C4-2B (cell line): ENCODE results near the gene LCN10.

Experiments used
- ZFX ChIP-seq: fragments of 450-650 bp; IDR thresholded peaks from 2 replicates; pipeline ENCODE4 v1.6.1; 2017
- TF ChIP-seq, protein P1 (sequence below): fragments of 450-650 bp; conservative IDR thresholded peaks from 2 replicates; pipeline ENCODE4 v1.5.1; 2017; ENCODE audit warnings: mild to moderate bottlenecking

- TF ChIP-seq, protein P1, sequence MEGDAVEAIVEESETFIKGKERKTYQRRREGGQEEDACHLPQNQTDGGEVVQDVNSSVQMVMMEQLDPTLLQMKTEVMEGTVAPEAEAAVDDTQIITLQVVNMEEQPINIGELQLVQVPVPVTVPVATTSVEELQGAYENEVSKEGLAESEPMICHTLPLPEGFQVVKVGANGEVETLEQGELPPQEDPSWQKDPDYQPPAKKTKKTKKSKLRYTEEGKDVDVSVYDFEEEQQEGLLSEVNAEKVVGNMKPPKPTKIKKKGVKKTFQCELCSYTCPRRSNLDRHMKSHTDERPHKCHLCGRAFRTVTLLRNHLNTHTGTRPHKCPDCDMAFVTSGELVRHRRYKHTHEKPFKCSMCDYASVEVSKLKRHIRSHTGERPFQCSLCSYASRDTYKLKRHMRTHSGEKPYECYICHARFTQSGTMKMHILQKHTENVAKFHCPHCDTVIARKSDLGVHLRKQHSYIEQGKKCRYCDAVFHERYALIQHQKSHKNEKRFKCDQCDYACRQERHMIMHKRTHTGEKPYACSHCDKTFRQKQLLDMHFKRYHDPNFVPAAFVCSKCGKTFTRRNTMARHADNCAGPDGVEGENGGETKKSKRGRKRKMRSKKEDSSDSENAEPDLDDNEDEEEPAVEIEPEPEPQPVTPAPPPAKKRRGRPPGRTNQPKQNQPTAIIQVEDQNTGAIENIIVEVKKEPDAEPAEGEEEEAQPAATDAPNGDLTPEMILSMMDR: no peak
- no peak for TF ChIP-seq ZFX
Measured at GRCh38 chr9:136756836-136757235, 14.1 kb upstream of the LCN10 start.
